Osteocyte (in vitro differentiated cells): Measurements from ENCODE around the gene RPS6KA5. TPM values are rescaled to one million over a fixed set of nuclear protein-coding genes. Genes with fewer than 3 reads are reported as not detected.

Source experiments
- DNase-seq: peaks from one replicate; pipeline ENCODE4 v3.0.0; 2021; ENCODE audit warnings: mixed read lengths; ENCODE audit not compliant: unreplicated experiment; ENCODE audit errors: extremely low spot score
- H3K27ac Mint-ChIP-seq: one replicate; pipeline ENCODE4 v1.8.0; 2021; ENCODE audit warnings: mild to moderate bottlenecking, mixed read lengths; ENCODE audit not compliant: unreplicated experiment
- H3K27me3 Mint-ChIP-seq: one replicate; pipeline ENCODE4 v1.8.0; 2021; ENCODE audit warnings: mixed read lengths; ENCODE audit not compliant: unreplicated experiment
- H3K36me3 Mint-ChIP-seq: one replicate; pipeline ENCODE4 v1.8.0; 2021; ENCODE audit warnings: mixed read lengths; ENCODE audit not compliant: unreplicated experiment
- H3K4me1 Mint-ChIP-seq: one replicate; pipeline ENCODE4 v1.8.0; 2021; ENCODE audit warnings: mixed read lengths; ENCODE audit not compliant: unreplicated experiment
- H3K4me3 Mint-ChIP-seq: one replicate; pipeline ENCODE4 v1.8.0; 2021; ENCODE audit warnings: mild to moderate bottlenecking, moderate library complexity, mixed read lengths; ENCODE audit not compliant: unreplicated experiment
- H3K9me3 Mint-ChIP-seq: one replicate; pipeline ENCODE4 v1.8.0; 2021; ENCODE audit warnings: mixed read lengths; ENCODE audit not compliant: unreplicated experiment
- total RNA-seq: library from RNA; stranded (reverse); gene quantifications from 2 replicates; pipeline ENCODE4 v1.2.1, GENCODE V29; 2021
- TF ChIP-seq, protein P1 (sequence below): fragments of 200-600 bp; sonication (generic); IDR thresholded peaks from 2 replicates; pipeline ENCODE4 v1.5.0; 2021; ENCODE audit warnings: antibody characterized with exemption, mild to moderate bottlenecking, moderate library complexity

Gene RPS6KA5
- total RNA-seq, 1 donor from 2014 or later: 3.4 TPM

DNA sequence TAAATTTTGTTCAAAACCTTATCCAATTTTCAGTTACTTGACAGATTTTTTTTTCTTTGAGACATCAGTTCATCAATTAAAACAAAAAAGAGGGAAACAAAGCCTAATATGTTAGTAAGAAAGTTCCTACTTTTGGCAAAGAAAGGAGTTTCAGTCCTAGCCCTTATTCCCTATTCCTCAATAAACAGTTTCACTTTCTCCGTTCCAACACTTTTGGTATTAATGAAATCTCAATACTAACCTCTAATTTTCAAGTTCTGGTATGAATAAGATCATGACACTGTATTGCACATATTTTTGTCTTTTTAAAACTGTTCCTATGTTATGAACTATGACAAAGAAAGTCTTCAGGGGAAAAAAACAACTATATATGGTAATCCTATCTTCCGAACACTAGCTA lies 48.4 kb downstream of the RPS6KA5 start:
- TF ChIP-seq, protein P1, sequence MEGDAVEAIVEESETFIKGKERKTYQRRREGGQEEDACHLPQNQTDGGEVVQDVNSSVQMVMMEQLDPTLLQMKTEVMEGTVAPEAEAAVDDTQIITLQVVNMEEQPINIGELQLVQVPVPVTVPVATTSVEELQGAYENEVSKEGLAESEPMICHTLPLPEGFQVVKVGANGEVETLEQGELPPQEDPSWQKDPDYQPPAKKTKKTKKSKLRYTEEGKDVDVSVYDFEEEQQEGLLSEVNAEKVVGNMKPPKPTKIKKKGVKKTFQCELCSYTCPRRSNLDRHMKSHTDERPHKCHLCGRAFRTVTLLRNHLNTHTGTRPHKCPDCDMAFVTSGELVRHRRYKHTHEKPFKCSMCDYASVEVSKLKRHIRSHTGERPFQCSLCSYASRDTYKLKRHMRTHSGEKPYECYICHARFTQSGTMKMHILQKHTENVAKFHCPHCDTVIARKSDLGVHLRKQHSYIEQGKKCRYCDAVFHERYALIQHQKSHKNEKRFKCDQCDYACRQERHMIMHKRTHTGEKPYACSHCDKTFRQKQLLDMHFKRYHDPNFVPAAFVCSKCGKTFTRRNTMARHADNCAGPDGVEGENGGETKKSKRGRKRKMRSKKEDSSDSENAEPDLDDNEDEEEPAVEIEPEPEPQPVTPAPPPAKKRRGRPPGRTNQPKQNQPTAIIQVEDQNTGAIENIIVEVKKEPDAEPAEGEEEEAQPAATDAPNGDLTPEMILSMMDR: no peak
- Mint-ChIP-seq H3K4me3 (no peak overlapping the region), H3K9me3 (no peaks in the 10 kb centered on the region), H3K27me3 (no peaks in the 10 kb centered on the region), H3K4me1 (no peaks in the 10 kb centered on the region), H3K36me3 (no peaks in the 10 kb centered on the region), H3K27ac (no peak overlapping the region)
- DNase-seq: no peak

DNA sequence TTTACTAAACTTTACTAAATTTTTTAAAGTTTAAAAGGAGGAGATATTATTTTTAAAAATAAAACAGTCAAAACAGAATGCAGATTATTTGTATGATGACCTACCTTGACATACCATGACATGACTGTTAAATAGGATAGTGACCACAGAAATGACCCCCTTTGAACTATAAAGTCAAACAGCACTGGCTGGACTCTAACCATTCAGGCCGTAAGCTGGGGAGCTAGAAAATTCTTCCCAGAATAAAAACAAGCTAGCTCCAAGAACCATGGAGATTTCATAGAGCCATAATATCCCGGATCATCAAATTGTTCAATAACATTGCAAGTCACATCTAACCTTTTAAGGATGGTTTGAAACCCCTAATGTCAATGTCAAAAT lies 50.3 kb downstream of the RPS6KA5 start:
- Mint-ChIP-seq H3K27ac (no peak overlapping the region), H3K36me3 (no peaks in the 10 kb centered on the region), H3K4me3 (no peak overlapping the region), H3K27me3 (no peaks in the 10 kb centered on the region), H3K9me3 (no peaks in the 10 kb centered on the region), H3K4me1 (no peaks in the 10 kb centered on the region)
- no peak for DNase-seq
- TF ChIP-seq, protein P1: no peak

DNA sequence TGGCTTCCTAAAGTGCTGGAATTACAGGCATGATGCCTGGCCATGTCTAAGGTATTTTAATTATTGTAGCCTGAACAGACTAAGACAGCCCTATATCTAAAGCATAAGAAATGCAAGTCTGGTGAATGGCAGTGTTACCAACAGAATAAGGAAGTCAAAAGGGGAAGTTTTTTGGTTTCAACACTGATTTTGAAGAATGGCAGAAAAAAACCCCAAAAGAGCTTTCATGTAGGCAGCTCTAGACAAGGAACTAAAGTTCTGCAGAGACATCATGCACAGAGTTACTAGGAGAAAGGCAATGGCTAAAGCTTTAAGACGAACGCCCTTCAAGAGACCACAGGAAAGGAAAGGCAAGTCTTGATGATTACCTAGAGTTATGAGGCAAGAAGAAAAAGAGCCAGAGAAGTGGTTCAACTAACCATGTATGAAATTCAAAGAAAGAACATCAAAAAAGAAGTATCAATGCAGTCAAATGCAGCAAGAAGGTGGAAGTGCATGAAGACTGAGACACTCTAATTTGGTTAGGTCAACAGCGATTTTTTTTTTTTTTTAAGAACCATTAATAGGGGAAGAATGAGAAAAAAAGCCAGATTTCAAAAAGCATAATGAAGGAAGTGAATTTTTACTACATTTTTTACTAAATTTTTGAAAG lies 50.8 kb downstream of the RPS6KA5 start:
- H3K27me3 Mint-ChIP-seq: no peaks in the 10 kb centered on the region
- no peaks in the 10 kb centered on the region for H3K4me1 Mint-ChIP-seq
- H3K27ac Mint-ChIP-seq: no peak overlapping the region
- H3K4me3 Mint-ChIP-seq: no peak overlapping the region
- no peaks in the 10 kb centered on the region for H3K9me3 Mint-ChIP-seq
- no peaks in the 10 kb centered on the region for H3K36me3 Mint-ChIP-seq
- no peak for DNase-seq
- TF ChIP-seq, protein P1: no peak

DNA sequence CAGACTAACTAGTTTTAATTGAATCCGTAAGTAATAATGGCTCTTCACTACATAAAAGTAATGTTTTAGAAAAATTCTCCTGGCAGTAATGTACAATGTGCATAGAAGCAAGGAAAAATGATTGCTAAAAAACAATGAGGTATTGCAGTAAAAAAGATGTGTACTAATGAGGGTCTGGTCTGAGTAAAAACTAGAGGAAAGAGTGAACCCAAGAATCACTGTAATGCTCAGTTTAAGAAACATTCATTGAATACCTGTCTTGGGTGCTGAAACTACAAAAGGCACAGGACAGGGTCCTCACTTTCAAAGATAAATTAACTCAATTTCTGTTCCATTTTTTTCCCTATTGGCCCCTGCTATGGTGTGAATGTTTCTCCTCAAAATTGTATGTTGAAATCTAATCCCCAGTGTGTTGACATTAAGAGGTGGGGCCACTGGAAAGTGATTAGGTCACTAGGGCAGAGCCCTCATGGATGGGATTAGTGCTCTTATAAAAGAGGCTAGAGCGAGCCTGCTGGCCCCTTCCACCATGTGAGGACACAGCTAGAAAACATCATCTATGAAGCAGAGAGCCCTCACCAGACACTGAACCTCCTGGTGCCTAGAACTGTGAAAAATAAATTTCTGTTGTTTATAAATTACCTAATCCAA lies 51.6 kb downstream of the RPS6KA5 start:
- no peak overlapping the region for H3K4me3 Mint-ChIP-seq
- H3K27ac Mint-ChIP-seq: no peak overlapping the region

DNA sequence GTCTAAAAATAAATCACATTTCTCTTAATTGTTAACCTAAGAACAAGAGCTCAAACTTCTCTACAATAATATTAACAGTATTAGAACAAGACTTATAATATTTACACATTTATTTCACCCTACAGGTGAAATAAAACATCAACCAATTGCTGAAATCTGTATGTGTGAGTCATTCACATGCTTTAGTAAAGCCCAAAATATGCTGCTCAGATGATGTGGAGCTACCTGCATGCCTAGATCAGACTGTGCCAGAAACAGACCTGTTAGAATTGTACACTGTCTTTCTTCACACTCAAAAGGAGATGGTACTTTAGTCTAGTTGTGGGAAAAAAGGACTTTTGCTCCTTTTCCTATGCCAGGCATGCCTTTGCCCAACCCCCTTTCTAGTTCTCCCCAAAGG lies 54.7 kb downstream of the RPS6KA5 start:
- Mint-ChIP-seq H3K9me3 (no peaks in the 10 kb centered on the region), H3K36me3 (no peaks in the 10 kb centered on the region), H3K27ac (no peak overlapping the region), H3K27me3 (no peaks in the 10 kb centered on the region), H3K4me3 (no peak overlapping the region), H3K4me1 (no peaks in the 10 kb centered on the region)
- TF ChIP-seq, protein P1: no peak
- no peak for DNase-seq

More for the DNA sequence above, 51.6 kb downstream of the RPS6KA5 start:
- Mint-ChIP-seq H3K9me3 (no peaks in the 10 kb centered on the region), H3K4me1 (no peaks in the 10 kb centered on the region), H3K27me3 (no peaks in the 10 kb centered on the region), H3K36me3 (no peaks in the 10 kb centered on the region)
- no peak for DNase-seq
- TF ChIP-seq, protein P1: no peak
